Neural crest cell (in vitro differentiated cells): ENCODE measurements around the gene DHRS12. TPM values are rescaled to one million over a fixed set of nuclear protein-coding genes. Genes with fewer than 3 reads are reported as not detected.
A peak's percentile ranks its signal among the peaks of the same experiment; 100 is the strongest.

ENCODE experiments used
- DNase-seq: peaks from one replicate; pipeline ENCODE4 v3.0.0; 2021; ENCODE audit warnings: low read depth, mixed read lengths, low spot score
- H3K27ac Mint-ChIP-seq: one replicate; pipeline ENCODE4 v1.8.0; 2021; ENCODE audit warnings: mild to moderate bottlenecking, mixed read lengths; ENCODE audit not compliant: unreplicated experiment
- H3K27me3 Mint-ChIP-seq: 2 replicates; pipeline ENCODE4 v1.8.0; 2021; ENCODE audit warnings: low read depth, mild to moderate bottlenecking, mixed read lengths
- H3K36me3 Mint-ChIP-seq: 2 replicates; pipeline ENCODE4 v1.8.0; 2021; ENCODE audit warnings: low read depth, mild to moderate bottlenecking, mixed read lengths
- H3K4me1 Mint-ChIP-seq: 2 replicates; pipeline ENCODE4 v1.8.0; 2021; ENCODE audit warnings: mixed read lengths
- H3K4me3 Mint-ChIP-seq: one replicate; pipeline ENCODE4 v1.8.0; 2021; ENCODE audit warnings: mild to moderate bottlenecking, mixed read lengths
- H3K9me3 Mint-ChIP-seq: 2 replicates; pipeline ENCODE4 v1.8.0; 2021; ENCODE audit warnings: mixed read lengths
- total RNA-seq: library from RNA; stranded (reverse); gene quantifications from 2 replicates; pipeline ENCODE4 v1.2.1, GENCODE V29; 2021
- TF ChIP-seq, protein P1 (sequence below): fragments of 200-600 bp; sonication (generic); conservative IDR thresholded peaks from 2 replicates; pipeline ENCODE4 v1.5.0; 2021; ENCODE audit warnings: antibody characterized with exemption, mild to moderate bottlenecking

Gene DHRS12
- total RNA-seq, 1 donor from 2014 or later: 9.3 TPM

GRCh38 chr13:51806566-51806965 is 2.6 kb upstream of the DHRS12 start:
- peak overlapping the region; percentile 61 for H3K4me3 Mint-ChIP-seq
- H3K4me1 Mint-ChIP-seq: peaks cover 44% of the 10 kb centered on the region
- H3K27me3 Mint-ChIP-seq: no peaks in the 10 kb centered on the region
- no peak overlapping the region for H3K27ac Mint-ChIP-seq
- TF ChIP-seq, protein P1, sequence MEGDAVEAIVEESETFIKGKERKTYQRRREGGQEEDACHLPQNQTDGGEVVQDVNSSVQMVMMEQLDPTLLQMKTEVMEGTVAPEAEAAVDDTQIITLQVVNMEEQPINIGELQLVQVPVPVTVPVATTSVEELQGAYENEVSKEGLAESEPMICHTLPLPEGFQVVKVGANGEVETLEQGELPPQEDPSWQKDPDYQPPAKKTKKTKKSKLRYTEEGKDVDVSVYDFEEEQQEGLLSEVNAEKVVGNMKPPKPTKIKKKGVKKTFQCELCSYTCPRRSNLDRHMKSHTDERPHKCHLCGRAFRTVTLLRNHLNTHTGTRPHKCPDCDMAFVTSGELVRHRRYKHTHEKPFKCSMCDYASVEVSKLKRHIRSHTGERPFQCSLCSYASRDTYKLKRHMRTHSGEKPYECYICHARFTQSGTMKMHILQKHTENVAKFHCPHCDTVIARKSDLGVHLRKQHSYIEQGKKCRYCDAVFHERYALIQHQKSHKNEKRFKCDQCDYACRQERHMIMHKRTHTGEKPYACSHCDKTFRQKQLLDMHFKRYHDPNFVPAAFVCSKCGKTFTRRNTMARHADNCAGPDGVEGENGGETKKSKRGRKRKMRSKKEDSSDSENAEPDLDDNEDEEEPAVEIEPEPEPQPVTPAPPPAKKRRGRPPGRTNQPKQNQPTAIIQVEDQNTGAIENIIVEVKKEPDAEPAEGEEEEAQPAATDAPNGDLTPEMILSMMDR: no peak
- DNase-seq: no peak
- no peaks in the 10 kb centered on the region for H3K9me3 Mint-ChIP-seq
- no peaks in the 10 kb centered on the region for H3K36me3 Mint-ChIP-seq

- no peak for DNase-seq
- TF ChIP-seq, protein P1: no peak
- Mint-ChIP-seq H3K9me3 (no peaks in the 10 kb centered on the region), H3K4me3 (peak overlapping the region; percentile 95), H3K4me1 (peaks cover 48% of the 10 kb centered on the region), H3K36me3 (no peaks in the 10 kb centered on the region), H3K27ac (no peak overlapping the region), H3K27me3 (no peaks in the 10 kb centered on the region)
These were observed 2.0 kb upstream of the DHRS12 start for GRCh38 chr13:51805925-51806324.

- peak overlapping the region; percentile 95 for H3K4me3 Mint-ChIP-seq
- no peaks in the 10 kb centered on the region for H3K36me3 Mint-ChIP-seq
- TF ChIP-seq, protein P1: no peak
- no peaks in the 10 kb centered on the region for H3K27me3 Mint-ChIP-seq
- no peak for DNase-seq
- peaks cover 48% of the 10 kb centered on the region for H3K4me1 Mint-ChIP-seq
- no peak overlapping the region for H3K27ac Mint-ChIP-seq
- H3K9me3 Mint-ChIP-seq: no peaks in the 10 kb centered on the region
These were observed 1.4 kb upstream of the DHRS12 start for GRCh38 chr13:51805313-51805712.

DNA sequence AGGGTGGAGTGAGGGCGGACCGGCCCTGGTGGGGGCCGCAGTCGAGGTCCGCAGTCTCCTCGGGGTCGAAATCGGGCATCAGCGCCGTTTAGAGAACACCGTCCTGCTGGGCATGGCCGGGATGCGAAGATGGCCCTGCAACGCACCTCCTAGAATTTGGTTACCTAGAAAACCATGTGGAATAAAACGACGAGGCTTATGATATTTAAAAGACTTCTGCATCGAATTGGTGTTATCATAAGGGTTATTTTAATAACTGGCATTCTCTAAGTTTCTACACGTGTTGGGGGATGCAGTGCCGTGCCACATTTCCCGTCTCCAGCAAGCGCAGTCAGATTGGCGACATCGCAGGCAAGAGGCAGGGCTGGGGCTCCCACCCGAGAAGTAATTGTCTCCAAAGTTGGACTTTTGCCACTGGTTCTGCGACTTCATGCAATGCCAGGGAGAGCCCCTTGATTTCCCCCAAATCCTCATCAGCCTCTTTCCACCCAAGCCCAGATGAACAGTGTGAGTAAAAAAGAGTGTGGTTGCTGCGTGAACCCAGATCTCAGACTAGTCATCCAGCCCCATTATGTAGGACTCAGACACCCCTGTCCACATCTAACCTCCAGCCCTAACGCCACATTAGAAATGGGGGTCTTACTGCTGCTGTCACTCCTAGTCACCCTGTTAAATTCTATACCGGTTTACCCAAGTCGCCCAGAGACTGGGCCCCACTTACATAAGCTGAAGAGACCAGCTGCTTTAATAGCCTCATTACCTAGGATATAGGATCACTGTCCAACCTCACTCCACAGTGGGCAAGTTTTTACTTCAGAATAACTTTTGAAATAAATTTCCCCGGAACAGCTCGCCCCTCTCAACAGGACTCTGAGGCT is 571 bp upstream of the DHRS12 start:
- peaks cover 53% of the 10 kb centered on the region for H3K4me1 Mint-ChIP-seq
- peak overlapping the region; percentile 95 for H3K4me3 Mint-ChIP-seq
- H3K27ac Mint-ChIP-seq: peak overlapping the region; percentile 92
- DNase-seq: no peak
- no peaks in the 10 kb centered on the region for H3K9me3 Mint-ChIP-seq
- TF ChIP-seq, protein P1: no peak
- no peaks in the 10 kb centered on the region for H3K36me3 Mint-ChIP-seq
- no peaks in the 10 kb centered on the region for H3K27me3 Mint-ChIP-seq

GRCh38 chr13:51802631-51803418 is 1.1 kb downstream of the DHRS12 start:
- H3K27ac Mint-ChIP-seq: peak overlapping the region; percentile 89
- no peak for DNase-seq

More at GRCh38 chr13:51802631-51803418, 1.1 kb downstream of the DHRS12 start:
- TF ChIP-seq, protein P1: no peak
- H3K4me3 Mint-ChIP-seq: peak overlapping the region; percentile 91
- no peaks in the 10 kb centered on the region for H3K9me3 Mint-ChIP-seq
- peaks cover 55% of the 10 kb centered on the region for H3K4me1 Mint-ChIP-seq
- H3K36me3 Mint-ChIP-seq: no peaks in the 10 kb centered on the region
- no peaks in the 10 kb centered on the region for H3K27me3 Mint-ChIP-seq
